SU-DHL-6 (cell line): ENCODE measurements around the gene CC2D1A.

Experiments
- CTCF ChIP-seq: fragments of 200-600 bp; sonication (generic); IDR thresholded peaks from one replicate; pipeline ENCODE4 v1.5.1; 2017; ENCODE audit warnings: antibody characterized with exemption, mild to moderate bottlenecking, low read length, moderate library complexity; ENCODE audit not compliant: insufficient read depth, poor library complexity, severe bottlenecking
- EZH2phosphoT487 ChIP-seq: fragments of 200-600 bp; sonication (generic), shearing (Covaris generic); conservative IDR thresholded peaks from 2 replicates; pipeline ENCODE4 v1.6.1; 2018; ENCODE audit warnings: mild to moderate bottlenecking, antibody characterized with exemption, low read length, moderate library complexity, mixed read lengths

DNA sequence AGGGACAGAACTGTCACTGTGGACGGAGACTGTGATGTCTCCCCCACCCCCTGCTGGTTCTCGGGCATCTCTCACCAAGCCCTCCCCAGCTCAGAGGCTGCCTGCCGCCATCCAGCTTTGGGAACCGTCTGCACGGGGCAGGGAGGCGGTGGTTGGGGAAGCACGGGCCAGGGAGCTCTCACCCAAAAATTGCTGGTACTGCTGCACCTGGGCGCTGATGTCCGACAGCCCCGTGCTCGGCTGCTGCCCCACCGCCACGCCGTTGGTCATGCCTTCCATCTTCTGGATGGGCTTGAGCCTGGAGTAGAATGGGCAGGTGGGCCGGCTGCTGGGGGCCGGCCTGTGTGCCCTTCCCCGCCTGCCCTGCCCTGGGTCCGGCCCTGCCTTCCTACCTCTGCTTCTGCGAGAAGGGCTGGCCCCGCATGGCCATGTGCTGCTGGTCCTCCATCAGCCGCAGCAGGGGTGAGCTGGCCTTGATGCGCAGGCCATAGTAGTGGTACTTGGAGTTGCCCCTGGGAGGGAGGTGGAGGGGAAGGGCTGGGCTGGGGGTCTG, 62.5 kb downstream of the CC2D1A start:
- no peak for TF ChIP-seq CTCF
- no peak for TF ChIP-seq EZH2phosphoT487
